Measurements from ENCODE around the gene LRRFIP1.

GRCh38 chr2:237631801-237632585, 4.6 kb downstream of the LRRFIP1 start:
- no peak for TF ChIP-seq CTCF (IDR thresholded peaks at IDR 0.05; ENCODE audit: poor library complexity, severe bottlenecking)
- no peak for TF ChIP-seq POLR2AphosphoS5 (IDR thresholded peaks at IDR 0.05)
- no peak for TF ChIP-seq REST (IDR thresholded peaks at IDR 0.05; ENCODE audit: borderline replicate concordance)
- no peak for TF ChIP-seq TAF1 (IDR thresholded peaks at IDR 0.05; ENCODE audit: low read depth)
- no peak for TF ChIP-seq EZH2 (IDR thresholded peaks at IDR 0.05; ENCODE audit: borderline replicate concordance, insufficient read depth, low read length, poor library complexity, severe bottlenecking)
- TF ChIP-seq RAD21 (conservative IDR thresholded peaks at IDR 0.05): no peak
- no peak for TF ChIP-seq EP300 (conservative IDR thresholded peaks at IDR 0.05; ENCODE audit: poor library complexity, severe bottlenecking)
